Measurements from ENCODE around the gene FITM1.

Gene FITM1, protein sequence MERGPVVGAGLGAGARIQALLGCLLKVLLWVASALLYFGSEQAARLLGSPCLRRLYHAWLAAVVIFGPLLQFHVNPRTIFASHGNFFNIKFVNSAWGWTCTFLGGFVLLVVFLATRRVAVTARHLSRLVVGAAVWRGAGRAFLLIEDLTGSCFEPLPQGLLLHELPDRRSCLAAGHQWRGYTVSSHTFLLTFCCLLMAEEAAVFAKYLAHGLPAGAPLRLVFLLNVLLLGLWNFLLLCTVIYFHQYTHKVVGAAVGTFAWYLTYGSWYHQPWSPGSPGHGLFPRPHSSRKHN

DNA sequence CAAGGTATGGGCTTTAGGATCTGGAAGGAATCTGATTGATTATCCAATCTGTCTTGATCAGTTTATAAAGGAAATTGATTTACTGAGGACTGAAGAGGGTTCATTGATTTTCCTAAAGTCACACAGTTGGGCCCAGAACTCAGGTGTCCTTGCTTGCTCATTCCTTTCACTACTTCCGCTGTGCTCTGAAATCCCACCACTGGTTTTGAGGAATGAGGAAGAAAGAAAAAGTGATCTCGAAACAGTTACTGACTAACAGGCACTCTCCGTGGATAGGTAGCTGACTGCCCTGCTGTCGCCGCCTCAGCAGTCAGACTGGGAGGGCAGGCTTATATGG, at the start of gene FITM1:
TSS of gene FITM1 (plus strand) at position 280 of the 337 bp plus-strand sequence. CDS start 905 bp downstream, outside the sequence.
- no peak for DNase-seq (ENCODE audit: low read depth)

- DNase-seq (ENCODE audit: low read depth): no peak
These were observed 49.3 kb upstream of the FITM1 start for GRCh38 chr14:24080888-24081738.

GRCh38 chr14:24081739-24082211, 48.7 kb upstream of the FITM1 start:
- no peak for DNase-seq (ENCODE audit: low read depth)

- DNase-seq (ENCODE audit: low read depth): no peak
These were observed 47.9 kb upstream of the FITM1 start for GRCh38 chr14:24082411-24083080.

- DNase-seq (ENCODE audit: low read depth): no peak
These were observed 47.0 kb upstream of the FITM1 start for GRCh38 chr14:24083462-24083861.

GRCh38 chr14:24084440-24084839, 46.0 kb upstream of the FITM1 start:
- DNase-seq (ENCODE audit: low read depth): no peak

- DNase-seq (ENCODE audit: low read depth): no peak
These were observed 45.2 kb upstream of the FITM1 start for GRCh38 chr14:24085215-24085614.

DNA sequence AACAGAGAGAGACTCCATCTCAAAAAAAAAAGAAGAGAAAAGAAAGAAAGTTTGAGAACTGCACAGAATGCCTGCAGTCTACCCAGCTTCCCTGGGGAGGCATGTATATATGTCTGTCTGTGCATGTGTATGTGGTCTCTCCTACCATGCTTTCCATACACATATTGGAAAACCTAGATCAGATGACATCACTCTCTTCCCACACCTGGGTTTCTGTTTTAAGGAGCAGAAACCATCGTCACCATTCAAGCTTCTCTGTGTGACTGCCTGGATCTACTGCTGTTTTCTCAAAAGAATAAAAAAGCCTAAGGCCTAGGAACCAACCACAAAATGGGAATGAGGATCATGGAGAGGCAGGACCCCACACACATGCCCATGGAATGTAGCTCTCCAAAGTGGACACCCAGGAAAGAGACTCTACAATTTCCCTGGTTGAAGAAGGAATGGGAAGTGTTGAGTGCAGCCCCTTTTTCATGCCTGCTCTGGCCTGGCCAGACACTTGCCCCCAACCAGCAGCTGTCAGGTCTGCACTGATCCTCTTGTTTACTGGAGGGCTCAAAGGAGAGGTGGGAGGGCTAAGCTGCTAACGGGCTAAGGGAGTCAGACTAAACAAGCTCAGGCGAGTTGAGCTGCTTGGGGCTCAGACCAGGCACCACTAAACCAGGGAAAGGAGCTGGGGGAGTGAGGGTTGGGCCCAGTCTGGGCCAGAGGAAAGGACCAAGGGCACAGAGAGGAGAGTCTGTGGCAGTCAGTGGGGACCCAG, 44.1 kb upstream of the FITM1 start:
- DNase-seq (ENCODE audit: low read depth): no peak

DNA sequence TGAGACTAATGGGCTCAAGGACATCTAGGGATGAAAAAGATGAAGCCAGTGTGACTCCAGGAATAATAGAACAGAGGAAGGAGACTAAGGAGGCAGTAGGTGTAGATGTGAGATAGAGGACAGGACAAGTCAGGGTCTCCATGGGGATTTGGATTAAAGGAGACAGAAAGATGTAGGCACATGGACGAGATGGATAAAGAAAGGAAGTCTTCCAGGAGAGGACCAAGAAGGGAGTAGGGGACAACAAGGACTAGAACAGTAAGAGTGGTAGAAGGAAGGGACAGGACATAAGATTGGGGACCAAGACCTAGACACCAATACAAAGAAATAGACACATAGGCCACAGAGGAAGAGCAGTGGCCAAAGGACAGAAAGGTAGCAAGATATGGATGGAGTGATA, 43.5 kb upstream of the FITM1 start:
- DNase-seq (ENCODE audit: low read depth): no peak

DNA sequence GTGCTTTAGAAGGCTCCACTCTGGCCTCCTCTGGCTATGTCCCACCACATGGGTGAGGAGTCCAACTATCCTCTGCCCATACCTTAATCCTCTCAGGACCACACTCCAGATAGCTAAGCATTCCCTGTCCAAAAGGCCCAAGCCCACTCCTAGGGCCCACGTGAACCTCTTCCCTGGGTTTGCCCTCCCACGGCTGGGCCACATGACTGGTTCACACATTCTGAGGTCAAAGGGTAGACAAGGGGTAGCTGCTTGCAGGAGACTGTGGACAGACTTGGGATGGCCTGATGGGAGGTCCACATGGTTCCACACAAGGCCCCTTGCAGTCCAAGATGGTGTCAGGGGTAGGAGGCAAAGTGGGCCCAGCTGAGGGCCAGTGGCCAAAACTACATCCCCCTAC, 42.4 kb upstream of the FITM1 start:
- DNase-seq (ENCODE audit: low read depth): no peak

- no peak for DNase-seq (ENCODE audit: low read depth)
These were observed 40.6 kb upstream of the FITM1 start for GRCh38 chr14:24089890-24090289.

GRCh38 chr14:24092110-24092504, 38.4 kb upstream of the FITM1 start:
- DNase-seq (ENCODE audit: low read depth): no peak

DNA sequence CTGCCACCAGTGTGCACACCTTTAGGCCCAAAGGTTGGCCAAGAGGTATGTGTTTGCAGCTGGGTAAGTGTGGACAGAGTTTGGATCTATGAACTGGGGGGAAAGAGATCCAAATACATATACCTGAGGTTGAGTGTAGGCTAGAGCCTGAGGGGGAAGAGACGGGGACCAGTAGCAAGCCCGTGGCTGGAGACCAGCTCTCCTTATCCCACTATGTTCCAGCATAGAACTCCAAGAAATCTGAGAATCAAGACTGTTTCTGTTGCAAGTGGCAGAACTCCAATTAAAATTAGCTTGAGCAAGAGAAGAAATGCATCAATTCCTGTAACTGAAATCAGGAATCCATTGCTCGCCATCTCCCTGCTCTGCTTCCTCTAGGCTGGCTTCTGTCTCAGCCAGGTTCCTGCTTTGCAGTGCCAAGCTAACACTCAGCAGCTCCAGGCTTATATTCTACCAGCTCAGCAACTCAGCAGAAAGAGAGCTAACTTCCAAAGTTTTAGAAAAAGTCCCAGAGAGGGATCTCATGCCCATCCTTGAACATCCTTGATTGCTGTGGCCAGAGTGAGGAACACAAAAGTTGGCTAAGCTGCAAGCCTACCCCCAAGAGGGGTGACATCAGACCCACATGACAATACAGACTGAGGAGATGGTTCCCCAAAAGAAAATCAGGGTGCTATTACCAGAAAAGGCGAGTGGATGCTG, 37.8 kb upstream of the FITM1 start:
- DNase-seq (ENCODE audit: low read depth): no peak

DNA sequence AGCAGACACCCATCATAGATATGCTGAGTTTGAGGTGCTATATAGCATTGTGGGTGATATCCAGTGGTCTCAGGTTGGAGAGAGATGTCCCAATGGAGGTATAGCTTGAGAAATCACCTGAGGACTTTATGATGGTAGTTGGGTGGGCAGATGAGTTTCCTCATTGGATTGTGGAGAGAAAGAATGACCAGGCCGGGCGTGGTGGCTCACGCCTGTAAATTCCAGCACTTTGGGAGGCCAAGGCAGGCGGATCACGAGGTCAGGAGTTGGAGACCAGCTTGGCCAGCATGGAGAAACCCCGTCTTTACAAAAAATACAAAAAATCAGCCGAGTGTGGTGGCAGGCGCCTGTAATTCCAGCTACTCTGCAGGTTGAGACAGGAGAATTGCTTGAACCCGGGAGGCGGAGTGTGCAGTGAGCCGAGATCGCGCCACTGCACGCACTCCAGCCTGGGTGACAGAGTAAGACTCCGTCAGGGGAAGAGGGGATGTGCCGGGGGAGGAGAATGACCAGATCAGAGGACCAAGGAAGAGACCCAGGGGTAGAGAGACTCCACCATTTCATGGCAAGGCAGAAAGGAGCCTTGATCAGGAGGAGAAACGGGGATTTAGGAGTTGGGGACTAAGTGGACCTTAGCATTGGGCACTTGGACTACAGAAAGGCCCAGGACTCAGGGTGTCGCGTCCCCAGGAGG, 37.1 kb upstream of the FITM1 start:
- DNase-seq (ENCODE audit: low read depth): no peak

GRCh38 chr14:24093901-24094840, 36.3 kb upstream of the FITM1 start, which contains the start of gene PCK2:
Gene PCK2 (plus strand): TSS chr14:24094311. CDS start chr14:24094406, 95 bp downstream.
- DNase-seq (ENCODE audit: low read depth): peak; percentile 87

GRCh38 chr14:24094841-24095270, 35.6 kb upstream of the FITM1 start:
- DNase-seq (ENCODE audit: low read depth): peak; percentile 25

- DNase-seq (ENCODE audit: low read depth): peak; percentile 75
These were observed 35.0 kb upstream of the FITM1 start for GRCh38 chr14:24095271-24096068.

DNA sequence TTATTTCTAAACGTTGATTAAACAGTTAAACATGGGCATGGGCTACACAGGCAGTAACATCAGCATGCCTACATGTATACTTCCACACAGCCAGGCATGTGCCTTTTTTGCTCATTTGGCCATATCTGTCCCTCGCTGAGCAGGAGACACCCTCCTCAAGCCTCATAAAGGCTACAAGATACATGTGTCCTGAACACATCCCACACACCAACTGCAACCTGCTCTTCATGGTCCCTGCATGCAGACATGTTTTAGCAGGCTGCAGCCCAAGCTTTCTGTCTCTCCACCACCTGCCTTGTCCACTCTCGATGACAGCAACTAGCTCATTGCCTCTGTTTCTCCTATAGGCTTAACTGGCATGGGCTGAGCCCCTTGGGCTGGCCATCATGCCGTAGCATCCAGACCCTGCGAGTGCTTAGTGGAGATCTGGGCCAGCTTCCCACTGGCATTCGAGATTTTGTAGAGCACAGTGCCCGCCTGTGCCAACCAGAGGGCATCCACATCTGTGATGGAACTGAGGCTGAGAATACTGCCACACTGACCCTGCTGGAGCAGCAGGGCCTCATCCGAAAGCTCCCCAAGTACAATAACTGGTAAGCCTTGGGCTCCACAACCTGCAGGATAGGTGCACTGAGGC, 33.8 kb upstream of the FITM1 start:
- DNase-seq (ENCODE audit: low read depth): no peak
